H9 (cell line): ENCODE measurements around the gene DCTN1. TPM values are rescaled to one million over a fixed set of nuclear protein-coding genes. Genes with fewer than 3 reads are reported as not detected.

ENCODE experiments used
- DNase-seq: peaks from one replicate; pipeline ENCODE4 v3.0.0-alpha.2; 2017
- H2AFZ ChIP-seq: one replicate; pipeline ENCODE4 v1.6.1; 2013; ENCODE audit warnings: mild to moderate bottlenecking, low read length, control low read depth, moderate library complexity
- H2AK5ac ChIP-seq: 2 replicates; pipeline ENCODE4 v1.6.1; 2013; ENCODE audit warnings: low read length, control low read depth, mixed read lengths; ENCODE audit not compliant: insufficient read length
- H2BK120ac ChIP-seq: one replicate; pipeline ENCODE4 v1.6.1; 2013; ENCODE audit warnings: low read depth, mild to moderate bottlenecking, low read length, control low read depth, inconsistent platforms; ENCODE audit not compliant: poor library complexity, severe bottlenecking
- H2BK12ac ChIP-seq: 2 replicates; pipeline ENCODE4 v1.6.1; 2013; ENCODE audit warnings: low read length, control low read depth, mixed read lengths, low read depth; ENCODE audit not compliant: insufficient read length
- H2BK15ac ChIP-seq: 2 replicates; pipeline ENCODE4 v1.6.1; 2013; ENCODE audit warnings: low read depth, low read length, control low read depth
- H2BK20ac ChIP-seq: one replicate; pipeline ENCODE4 v1.6.1; 2013; ENCODE audit warnings: low read depth, mild to moderate bottlenecking, low read length, control low read depth, inconsistent platforms; ENCODE audit not compliant: poor library complexity, severe bottlenecking
- H2BK5ac ChIP-seq: 2 replicates; pipeline ENCODE4 v1.6.1; 2013; ENCODE audit warnings: low read length, control low read depth, mixed read lengths; ENCODE audit not compliant: insufficient read length
- H3K14ac ChIP-seq: 2 replicates; pipeline ENCODE4 v1.6.1; 2013; ENCODE audit warnings: low read length, control low read depth; ENCODE audit not compliant: insufficient read depth
- H3K18ac ChIP-seq: 2 replicates; pipeline ENCODE4 v1.6.1; 2013; ENCODE audit warnings: low read depth, mild to moderate bottlenecking, mixed read lengths, low read length, control low read depth; ENCODE audit not compliant: insufficient read length
- H3K23ac ChIP-seq: 2 replicates; pipeline ENCODE4 v1.6.1; 2013; ENCODE audit warnings: low read length, control low read depth, mixed read lengths, low read depth; ENCODE audit not compliant: insufficient read length
- H3K23me2 ChIP-seq: 2 replicates; pipeline ENCODE4 v1.6.1; 2013; ENCODE audit warnings: low read depth, mild to moderate bottlenecking, mixed read lengths, low read length, control low read depth; ENCODE audit not compliant: insufficient read length, poor library complexity, severe bottlenecking
- H3K27ac ChIP-seq: 2 replicates; pipeline ENCODE4 v1.5.1; 2013; ENCODE audit warnings: low read length, control low read depth, mixed read lengths, low read depth; ENCODE audit not compliant: insufficient read length
- H3K27me3 ChIP-seq: 2 replicates; pipeline ENCODE4 v1.6.1; 2013; ENCODE audit warnings: low read length, control low read depth, inconsistent platforms; ENCODE audit not compliant: insufficient read depth
- H3K4ac ChIP-seq: 2 replicates; pipeline ENCODE4 v1.6.1; 2013; ENCODE audit warnings: low read depth, mild to moderate bottlenecking, control low read depth, inconsistent platforms, low read length, moderate library complexity
- H3K4me1 ChIP-seq: 2 replicates; pipeline ENCODE4 v1.6.1; 2013; ENCODE audit warnings: low read length, control low read depth, inconsistent platforms; ENCODE audit not compliant: insufficient read depth
- H3K4me2 ChIP-seq: 2 replicates; pipeline ENCODE4 v1.6.1; 2013; ENCODE audit warnings: low read length, control low read depth, mixed read lengths; ENCODE audit not compliant: insufficient read length, insufficient read depth
- H3K56ac ChIP-seq: 2 replicates; pipeline ENCODE4 v1.6.1; 2013; ENCODE audit warnings: low read depth, mild to moderate bottlenecking, mixed read lengths, low read length, control low read depth; ENCODE audit not compliant: insufficient read length
- H3K79me1 ChIP-seq: 2 replicates; pipeline ENCODE4 v1.6.1; 2013; ENCODE audit warnings: low read depth, mild to moderate bottlenecking, moderate library complexity, low read length, control low read depth, inconsistent platforms; ENCODE audit not compliant: insufficient read depth, poor library complexity, severe bottlenecking
- H3K79me2 ChIP-seq: 2 replicates; pipeline ENCODE4 v1.6.1; 2013; ENCODE audit warnings: low read length, control low read depth, inconsistent platforms; ENCODE audit not compliant: insufficient read depth
- H3K9ac ChIP-seq: 2 replicates; pipeline ENCODE4 v1.6.1; 2013; ENCODE audit warnings: low read length, control low read depth, mixed read lengths; ENCODE audit not compliant: insufficient read length; ENCODE audit errors: extremely low read depth
- H3K9me3 ChIP-seq: one replicate; pipeline ENCODE4 v1.6.1; 2013; ENCODE audit warnings: low read depth, low read length, inconsistent platforms; ENCODE audit not compliant: control insufficient read depth
- H3T11ph ChIP-seq: one replicate; pipeline ENCODE4 v1.6.1; 2013; ENCODE audit warnings: mild to moderate bottlenecking, low read length, control low read depth, inconsistent platforms
- H4K20me1 ChIP-seq: one replicate; pipeline ENCODE4 v1.6.1; 2013; ENCODE audit not compliant: control insufficient read depth, insufficient read length, insufficient read depth
- H4K5ac ChIP-seq: 2 replicates; pipeline ENCODE4 v1.6.1; 2013; ENCODE audit warnings: low read depth, mild to moderate bottlenecking, mixed read lengths, low read length, control low read depth; ENCODE audit not compliant: insufficient read length
- H4K8ac ChIP-seq: replicated peaks from 2 replicates; pipeline ENCODE4 v1.6.1; 2013; ENCODE audit warnings: low read length, control low read depth, mixed read lengths, low read depth; ENCODE audit not compliant: insufficient read length
- H4K91ac ChIP-seq: 2 replicates; pipeline ENCODE4 v1.6.1; 2013; ENCODE audit warnings: low read depth, mild to moderate bottlenecking, moderate library complexity, mixed read lengths, low read length, control low read depth; ENCODE audit not compliant: insufficient read length
- H3K27ac Mint-ChIP-seq, 3 experiments: 2 replicates in 2 of 3; 3 replicates in 1 of 3; pipeline ENCODE4 v1.8.0; 2020 to 2021; ENCODE audit warnings: mixed read lengths in 3 of 3, mild to moderate bottlenecking in 1 of 3, moderate library complexity in 1 of 3
- H3K27me3 Mint-ChIP-seq: 2 replicates; pipeline ENCODE4 v1.8.0; 2021; ENCODE audit warnings: low read depth, mild to moderate bottlenecking, moderate library complexity, mixed read lengths
- H3K36me3 Mint-ChIP-seq, 3 experiments: 2 replicates in 2 of 3; 3 replicates in 1 of 3; pipeline ENCODE4 v1.8.0; 2020 to 2021; ENCODE audit warnings: low read depth in 3 of 3, mixed read lengths in 3 of 3; ENCODE audit not compliant: insufficient read depth in 1 of 3
- H3K4me1 Mint-ChIP-seq, 2 experiments: 2 replicates each; pipeline ENCODE4 v1.8.0; 2020; ENCODE audit warnings: mixed read lengths in 2 of 2
- H3K4me3 Mint-ChIP-seq, 2 experiments: 2 replicates in 1 of 2; 3 replicates in 1 of 2; pipeline ENCODE4 v1.8.0; 2020 to 2021; ENCODE audit warnings: mild to moderate bottlenecking in 2 of 2, mixed read lengths in 2 of 2, moderate library complexity in 1 of 2
- H3K9me3 Mint-ChIP-seq, 2 experiments: 2 replicates in 1 of 2; 3 replicates in 1 of 2; pipeline ENCODE4 v1.8.0; 2020; ENCODE audit warnings: mild to moderate bottlenecking in 2 of 2, mixed read lengths in 2 of 2, moderate library complexity in 1 of 2
- total RNA-seq: library from RNA; stranded (reverse); gene quantifications from 2 replicates; pipeline ENCODE4 v1.2.1, GENCODE V29; 2021
- TF ChIP-seq, protein P1 (sequence below): fragments of 200-600 bp; sonication (generic); conservative IDR thresholded peaks from 3 replicates; pipeline ENCODE4 v1.8.0; 2021; ENCODE audit warnings: antibody characterized with exemption, mild to moderate bottlenecking

DCTN1 gene
- total RNA-seq, 1 experiment from 2014 or later: 141 TPM

DNA sequence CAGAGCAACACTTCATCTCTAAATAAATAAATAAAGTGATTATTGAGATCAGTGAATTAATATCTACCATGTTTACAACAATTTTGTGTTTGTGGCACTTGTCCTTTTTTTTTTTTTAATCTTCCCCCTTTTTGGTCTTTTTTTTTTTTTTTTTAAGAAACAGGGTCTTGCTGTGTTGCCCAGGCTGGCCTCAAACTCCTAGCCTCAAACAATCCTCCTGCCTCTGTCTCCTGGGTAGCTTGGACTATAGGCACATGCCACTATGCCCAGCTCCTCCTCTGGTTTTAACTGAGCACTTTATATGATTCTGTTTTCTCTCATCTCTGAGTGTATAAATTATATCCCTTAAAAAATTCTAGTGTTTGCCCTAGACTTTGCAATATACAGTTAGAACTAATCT lies 67.2 kb downstream of the DCTN1 start:
- Histone ChIP-seq H2BK5ac (no peak overlapping the region), H2BK12ac (no peak overlapping the region), H2BK20ac (no peak overlapping the region), H3K23ac (no peak overlapping the region), H3T11ph (no peak overlapping the region), H4K91ac (no peak overlapping the region), H2AK5ac (no peak overlapping the region), H3K4me1 (no peaks in the 10 kb centered on the region; the same call in 1 of the 2 replicates), H3K79me2 (no peaks in the 10 kb centered on the region), H3K27ac (no peak overlapping the region), H3K9me3 (no peaks in the 10 kb centered on the region), H2AFZ (no peak overlapping the region), H3K9ac (no peak overlapping the region), H4K5ac (no peak overlapping the region), H3K23me2 (no peaks in the 10 kb centered on the region), H2BK120ac (no peak overlapping the region), H3K18ac (no peak overlapping the region), H3K56ac (no peak overlapping the region), H3K79me1 (no peaks in the 10 kb centered on the region), H3K4me2 (no peak overlapping the region), H2BK15ac (no peak overlapping the region), H3K4ac (no peak overlapping the region), H4K8ac (no peak overlapping the region), H3K14ac (no peak overlapping the region), H4K20me1 (no peaks in the 10 kb centered on the region), H3K27me3 (no peaks in the 10 kb centered on the region)
- Mint-ChIP-seq H3K4me3 (no peak overlapping the region), H3K27me3 (no peaks in the 10 kb centered on the region; the same call in none of the 2 replicates), H3K36me3 (peaks cover 0 to under 1% (median 0%) of the 10 kb centered on the region in 3 experiments; a peak in 1 of 7 replicates), H3K9me3 (peaks cover 0 to 2% of the 10 kb centered on the region in 2 experiments; a peak in 1 of 5 replicates), H3K27ac (no peak overlapping the region), H3K4me1 (peaks cover 4 to 8% of the 10 kb centered on the region in 2 experiments)
- DNase-seq: no peak
- TF ChIP-seq, protein P1, sequence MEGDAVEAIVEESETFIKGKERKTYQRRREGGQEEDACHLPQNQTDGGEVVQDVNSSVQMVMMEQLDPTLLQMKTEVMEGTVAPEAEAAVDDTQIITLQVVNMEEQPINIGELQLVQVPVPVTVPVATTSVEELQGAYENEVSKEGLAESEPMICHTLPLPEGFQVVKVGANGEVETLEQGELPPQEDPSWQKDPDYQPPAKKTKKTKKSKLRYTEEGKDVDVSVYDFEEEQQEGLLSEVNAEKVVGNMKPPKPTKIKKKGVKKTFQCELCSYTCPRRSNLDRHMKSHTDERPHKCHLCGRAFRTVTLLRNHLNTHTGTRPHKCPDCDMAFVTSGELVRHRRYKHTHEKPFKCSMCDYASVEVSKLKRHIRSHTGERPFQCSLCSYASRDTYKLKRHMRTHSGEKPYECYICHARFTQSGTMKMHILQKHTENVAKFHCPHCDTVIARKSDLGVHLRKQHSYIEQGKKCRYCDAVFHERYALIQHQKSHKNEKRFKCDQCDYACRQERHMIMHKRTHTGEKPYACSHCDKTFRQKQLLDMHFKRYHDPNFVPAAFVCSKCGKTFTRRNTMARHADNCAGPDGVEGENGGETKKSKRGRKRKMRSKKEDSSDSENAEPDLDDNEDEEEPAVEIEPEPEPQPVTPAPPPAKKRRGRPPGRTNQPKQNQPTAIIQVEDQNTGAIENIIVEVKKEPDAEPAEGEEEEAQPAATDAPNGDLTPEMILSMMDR: no peak

Other genes with a start within 250 kb of the DCTN1 start
- gene BOLA3, start 232.4 kb downstream of the DCTN1 start, total RNA-seq: 45.0 and 51.9 TPM in 2 replicates
- 95.1 and 98.6 TPM in 2 replicates for gene MOB1A, start 201.4 kb downstream of the DCTN1 start, total RNA-seq
- gene MTHFD2, start 181.7 kb downstream of the DCTN1 start, total RNA-seq: 186 and 201 TPM in 2 replicates
- 0.42 and 0.50 TPM in 2 replicates for gene SLC4A5, start 36.9 kb downstream of the DCTN1 start, total RNA-seq
- gene C2orf81, start 41.3 kb upstream of the DCTN1 start, total RNA-seq: 2.4 and 3.5 TPM in 2 replicates
- gene WDR54, start 41.4 kb upstream of the DCTN1 start, total RNA-seq: 65.0 and 66.4 TPM in 2 replicates
- gene RTKN, start 61.6 kb upstream of the DCTN1 start, total RNA-seq: 87.1 and 90.9 TPM in 2 replicates
- 17.6 and 22.6 TPM in 2 replicates for gene INO80B, start 74.8 kb upstream of the DCTN1 start, total RNA-seq
- gene WBP1, start 78.1 kb upstream of the DCTN1 start, total RNA-seq: 80.7 and 82.1 TPM in 2 replicates
- 55.5 and 58.0 TPM in 2 replicates for gene MOGS, start 85.1 kb upstream of the DCTN1 start, total RNA-seq
- 56.9 and 59.5 TPM in 2 replicates for gene MRPL53, start 92.4 kb upstream of the DCTN1 start, total RNA-seq
- gene CCDC142, start 102.7 kb upstream of the DCTN1 start, total RNA-seq: 21.5 and 21.6 TPM in 2 replicates
- 33.3 and 35.2 TPM in 2 replicates for gene TTC31, start 102.8 kb upstream of the DCTN1 start, total RNA-seq
- 1.1 TPM in 2 replicates for gene LBX2, start 119.3 kb upstream of the DCTN1 start, total RNA-seq
- gene PCGF1, start 127.4 kb upstream of the DCTN1 start, total RNA-seq: 23.8 and 28.1 TPM in 2 replicates
- 0.20 and 0.26 TPM in 2 replicates for gene TLX2, start 134.1 kb upstream of the DCTN1 start, total RNA-seq
- 0.98 and 1.6 TPM in 2 replicates for gene DQX1, start 145.9 kb upstream of the DCTN1 start, total RNA-seq
- 91.5 and 93.6 TPM in 2 replicates for gene AUP1, start 149.4 kb upstream of the DCTN1 start, total RNA-seq
- gene HTRA2, start 149.6 kb upstream of the DCTN1 start, total RNA-seq: 24.1 and 24.9 TPM in 2 replicates
- 29.0 and 29.8 TPM in 2 replicates for gene LOXL3, start 173.6 kb upstream of the DCTN1 start, total RNA-seq
- 15.2 and 16.0 TPM in 2 replicates for gene DOK1, start 174.4 kb upstream of the DCTN1 start, total RNA-seq